NCI-H748 (cell line): ENCODE data around the gene KCNK15.
A peak's percentile ranks its signal among the peaks of the same experiment; 100 is the strongest.
"Not testable (repeated sequence)": the region's sequence is repeated elsewhere in the genome, so short reads cannot be mapped to it uniquely, and the experiment has no call there.

ENCODE experiments used
- DNase-seq: peaks from one replicate; lab custom pipeline; 2025; ENCODE audit not compliant: unreplicated experiment; lab: John Stamatoyannopoulos, UW

KCNK15 gene

GRCh38 chr20:44756011-44756688 is 10.5 kb downstream of the KCNK15 start:
- DNase-seq, result no peak

- DNase-seq, result no peak
These were observed 11.3 kb downstream of the KCNK15 start for GRCh38 chr20:44756956-44757355.

- DNase-seq, result no peak
These were observed 12.8 kb downstream of the KCNK15 start for GRCh38 chr20:44758247-44759101.

GRCh38 chr20:44759595-44759994 is 13.9 kb downstream of the KCNK15 start:
- DNase-seq, result no peak

- DNase-seq, result no peak
These were observed 15.8 kb downstream of the KCNK15 start for GRCh38 chr20:44761423-44761822.

GRCh38 chr20:44762466-44763140 is 16.9 kb downstream of the KCNK15 start:
- DNase-seq, result peak; percentile 30

GRCh38 chr20:44763798-44764197 is 18.1 kb downstream of the KCNK15 start:
- DNase-seq, result not testable (repeated sequence)

GRCh38 chr20:44765091-44765490 is 19.4 kb downstream of the KCNK15 start:
- no peak for DNase-seq

- DNase-seq, result no peak
These were observed 20.2 kb downstream of the KCNK15 start for GRCh38 chr20:44765701-44766347.

- no peak for DNase-seq
These were observed 22.6 kb downstream of the KCNK15 start for GRCh38 chr20:44768256-44768655.

- DNase-seq, result no peak
These were observed 23.3 kb downstream of the KCNK15 start for GRCh38 chr20:44768854-44769480.

GRCh38 chr20:44769481-44769863 is 23.8 kb downstream of the KCNK15 start:
- DNase-seq, result no peak

GRCh38 chr20:44770484-44771171 is 25.0 kb downstream of the KCNK15 start:
- DNase-seq, result no peak

GRCh38 chr20:44771172-44771535 is 25.5 kb downstream of the KCNK15 start:
- DNase-seq, result no peak

- DNase-seq, result no peak
These were observed 27.0 kb downstream of the KCNK15 start for GRCh38 chr20:44772636-44773035.

- no peak for DNase-seq
These were observed 27.6 kb downstream of the KCNK15 start for GRCh38 chr20:44773070-44773829.

GRCh38 chr20:44776980-44777379 is 31.3 kb downstream of the KCNK15 start:
- DNase-seq, result no peak

- DNase-seq, result no peak
These were observed 34.6 kb downstream of the KCNK15 start for GRCh38 chr20:44780226-44780625.

GRCh38 chr20:44781118-44781517 is 35.5 kb downstream of the KCNK15 start:
- no peak for DNase-seq

- DNase-seq, result no peak
These were observed 36.1 kb downstream of the KCNK15 start for GRCh38 chr20:44781791-44782190.
